Mesodermal cell (in vitro differentiated cells): Measurements from ENCODE around the gene ACBD4.

Source experiments
- H3K27ac ChIP-seq: 2 replicates; pipeline ENCODE4 v1.7.0; 2013; ENCODE audit warnings: mild to moderate bottlenecking, low read depth, low read length, moderate library complexity; ENCODE audit not compliant: severe bottlenecking
- H3K36me3 ChIP-seq: 2 replicates; pipeline ENCODE4 v1.7.1; 2013; ENCODE audit warnings: mild to moderate bottlenecking, low read length, moderate library complexity; ENCODE audit not compliant: control insufficient read depth, insufficient read depth
- H3K4me1 ChIP-seq: one replicate; pipeline ENCODE4 v1.7.1; 2013; ENCODE audit warnings: mild to moderate bottlenecking, low read length; ENCODE audit not compliant: insufficient read depth, control insufficient read depth, poor library complexity, severe bottlenecking
- H3K4me3 ChIP-seq: 2 replicates; pipeline ENCODE4 v1.7.0; 2013; ENCODE audit warnings: low read length, control low read depth, mild to moderate bottlenecking; ENCODE audit not compliant: insufficient read depth, poor library complexity, severe bottlenecking; ENCODE audit errors: extremely low read depth
- H3K9me3 ChIP-seq: 2 replicates; pipeline ENCODE4 v1.7.1; 2013; ENCODE audit warnings: mild to moderate bottlenecking, low read length, moderate library complexity; ENCODE audit not compliant: control insufficient read depth
- WGBS, 2 experiments: methylation state at CpG; one replicate each; pipeline ENCODE4 v1.1.5; 2013; ENCODE audit warnings: missing lambda C conversion rate in 2 of 2; ENCODE audit not compliant: insufficient coverage in 2 of 2; 5-methylcytosine and 5-hydroxymethylcytosine counted together

Gene ACBD4

DNA sequence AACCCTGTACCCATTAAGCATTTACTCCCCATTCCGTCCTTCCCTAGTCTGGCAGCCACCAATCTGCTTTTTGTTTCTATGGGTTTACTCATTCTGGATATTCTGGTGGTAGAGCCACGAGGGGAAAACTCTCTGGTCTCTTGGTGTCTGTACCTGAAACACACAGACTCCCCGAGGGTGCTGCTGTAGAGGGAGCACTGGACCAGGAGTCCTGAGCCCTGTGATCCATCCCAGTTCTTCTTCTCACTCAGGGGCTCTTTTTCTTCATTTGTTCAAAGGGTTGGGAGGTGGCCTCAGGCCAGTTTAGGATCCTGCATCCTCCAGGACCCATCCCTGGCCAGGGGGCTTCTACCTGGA is 40.2 kb downstream of the ACBD4 start:
- no peaks in the 10 kb centered on the region for H3K36me3 ChIP-seq

DNA sequence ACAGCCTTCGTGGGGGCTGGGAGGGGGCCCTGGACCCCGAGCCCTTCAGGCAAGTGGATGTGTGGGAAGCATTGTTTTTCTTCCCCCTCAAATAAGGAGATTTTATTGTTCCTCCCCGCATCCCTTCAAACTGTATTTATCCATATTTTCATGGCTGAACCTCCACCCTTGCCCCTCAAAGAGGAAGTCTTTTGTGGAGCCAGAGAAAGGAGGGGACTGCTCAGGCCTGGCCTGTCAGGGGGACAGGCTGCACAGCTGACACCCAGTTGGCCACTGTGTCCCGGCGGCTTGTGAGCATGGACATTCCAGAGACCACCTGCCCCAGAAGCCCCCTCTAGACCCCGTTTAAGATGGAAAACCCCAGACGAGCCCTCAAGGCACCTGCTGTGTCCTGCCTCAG is 42.1 kb downstream of the ACBD4 start:
- 74 to 96% methylated on average over 2 to 4 of the region's 7 CpGs for WGBS, 2 experiments
- no peaks in the 10 kb centered on the region for H3K9me3 ChIP-seq
- no peak overlapping the region for H3K4me3 ChIP-seq
- no peak overlapping the region for H3K27ac ChIP-seq
- peaks cover 4% of the 10 kb centered on the region for H3K4me1 ChIP-seq
- no peaks in the 10 kb centered on the region for H3K36me3 ChIP-seq

More for the DNA sequence above, 40.2 kb downstream of the ACBD4 start:
- H3K4me3 ChIP-seq = no peak overlapping the region
- H3K9me3 ChIP-seq = no peaks in the 10 kb centered on the region
- 89 to 95% methylated on average over 2 to 3 of the region's 3 CpGs for whole genome bisulfite sequencing, 2 experiments
- peaks cover 21% of the 10 kb centered on the region for H3K4me1 ChIP-seq
- no peak overlapping the region for H3K27ac ChIP-seq

DNA sequence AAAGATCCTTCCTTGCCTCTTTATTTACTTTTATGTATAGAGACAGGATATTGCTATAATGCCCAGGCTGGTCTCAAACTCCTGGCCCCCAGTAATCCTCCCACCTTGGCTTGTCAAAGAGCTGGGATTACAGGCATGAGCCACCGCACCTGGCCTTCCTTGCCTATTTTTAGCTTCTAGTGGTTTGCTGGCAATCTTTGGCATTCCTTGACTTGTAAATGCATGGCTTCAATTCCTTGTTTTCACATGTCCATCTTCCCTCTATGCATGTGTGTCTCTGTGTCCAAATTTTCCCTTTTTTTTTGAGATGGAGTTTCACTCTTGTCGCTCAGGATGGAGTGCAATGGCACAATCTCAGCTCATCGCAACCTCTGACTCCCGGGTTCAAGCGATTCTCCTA is 48.7 kb downstream of the ACBD4 start:
- Histone ChIP-seq H3K9me3 (no peaks in the 10 kb centered on the region), H3K4me3 (no peak overlapping the region), H3K27ac (no peak overlapping the region), H3K36me3 (no peaks in the 10 kb centered on the region), H3K4me1 (no peaks in the 10 kb centered on the region)
- WGBS, 2 experiments = 90 to 95% methylated on average over 4 to 5 of the region's 5 CpGs

DNA sequence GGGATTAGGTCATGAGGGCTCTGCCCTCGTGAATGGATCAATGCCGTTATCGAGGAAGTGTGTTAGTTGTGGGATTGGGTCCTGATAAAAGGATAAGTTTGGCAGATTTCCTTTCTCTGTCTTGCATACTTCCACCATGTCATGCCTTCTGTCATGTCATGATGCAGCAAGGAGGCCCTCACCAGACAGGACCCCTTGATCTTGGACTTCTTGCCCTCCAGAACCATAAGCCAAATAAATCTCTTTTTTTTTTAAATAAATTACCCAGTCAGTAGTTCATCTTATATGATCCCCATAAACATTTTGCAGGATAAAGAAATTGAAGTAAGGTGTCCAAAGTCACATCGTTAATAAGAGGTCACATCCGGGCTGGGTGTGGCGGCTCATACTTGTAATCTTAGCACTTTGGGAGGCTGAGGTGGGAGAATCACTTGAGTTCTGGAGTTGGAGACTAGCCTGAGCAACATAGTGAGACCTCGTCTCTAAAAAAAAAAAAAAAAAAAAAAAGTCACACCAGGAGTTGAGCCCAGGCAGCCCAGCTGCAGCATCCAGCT is 51.4 kb downstream of the ACBD4 start:
- Histone ChIP-seq H3K36me3 (no peaks in the 10 kb centered on the region), H3K27ac (no peak overlapping the region), H3K4me3 (no peak overlapping the region), H3K4me1 (no peaks in the 10 kb centered on the region), H3K9me3 (no peaks in the 10 kb centered on the region)
- WGBS, 2 experiments = 92 to 98% methylated on average over 6 to 7 of the region's 7 CpGs

DNA sequence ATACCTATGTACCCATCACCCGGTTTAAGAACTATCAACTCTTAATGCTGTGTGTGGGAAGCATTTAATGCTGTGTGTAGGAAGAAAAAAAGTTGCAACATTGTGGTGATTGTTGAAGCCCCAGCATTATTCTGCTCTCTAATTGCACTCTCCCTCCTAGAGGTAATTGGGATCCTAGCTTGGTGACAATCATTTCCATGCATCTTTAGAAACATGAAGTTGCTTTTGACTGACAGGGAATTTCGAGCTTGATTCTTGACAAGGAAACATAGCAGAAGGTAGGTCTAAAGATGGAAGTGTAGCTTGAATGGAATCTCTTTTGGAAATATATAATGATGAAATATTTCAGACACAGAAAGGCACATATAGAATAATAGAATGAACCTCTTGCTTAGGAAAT is 53.5 kb downstream of the ACBD4 start:
- H3K4me3 ChIP-seq = no peak overlapping the region
- 100% methylated on average over 1 of the region's 2 CpGs; no CpG with 5 or more reads in 1 of the 2 experiments for WGBS, 2 experiments
- no peak overlapping the region for H3K27ac ChIP-seq
- no peaks in the 10 kb centered on the region for H3K9me3 ChIP-seq
- H3K36me3 ChIP-seq = no peaks in the 10 kb centered on the region
- H3K4me1 ChIP-seq = no peaks in the 10 kb centered on the region

DNA sequence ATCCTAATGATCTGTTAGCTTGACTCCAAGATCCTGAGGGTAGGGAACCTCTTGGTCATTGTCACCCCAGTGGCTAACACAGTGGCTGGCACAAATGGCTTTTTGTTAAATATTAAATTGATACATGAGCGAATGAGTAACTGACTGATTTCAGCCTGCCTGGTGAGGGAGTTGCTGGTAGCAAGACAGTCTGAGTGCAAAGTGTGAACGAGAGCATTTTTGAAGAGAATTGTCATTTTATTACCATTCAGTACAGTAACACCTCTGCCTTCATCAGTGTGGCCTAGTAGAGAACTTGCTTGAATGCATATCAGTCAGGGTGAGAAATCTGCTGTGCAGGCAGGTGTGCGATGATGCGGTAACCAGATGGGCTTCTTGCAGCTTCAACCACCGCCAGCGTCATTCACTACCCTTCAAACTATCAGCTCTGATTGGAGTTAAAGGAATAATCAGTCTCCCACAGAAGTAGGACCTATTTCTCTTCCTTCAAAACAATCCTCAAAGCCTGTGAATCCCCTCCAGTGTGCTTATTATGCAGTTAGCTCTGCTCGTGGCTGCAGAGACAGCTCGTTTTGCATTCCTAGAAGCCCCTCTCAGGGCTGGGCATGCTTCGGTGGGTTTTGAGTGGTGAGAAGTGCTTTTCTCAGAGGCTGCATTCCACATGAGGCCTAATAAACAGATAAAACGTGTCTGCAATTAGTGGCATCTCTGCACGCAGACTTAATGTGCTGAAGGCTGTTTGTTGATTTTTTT is 55.2 kb downstream of the ACBD4 start:
- 83 to 91% methylated on average over 7 to 8 of the region's 11 CpGs for WGBS, 2 experiments
- H3K4me1 ChIP-seq = no peaks in the 10 kb centered on the region
- no peaks in the 10 kb centered on the region for H3K9me3 ChIP-seq
- H3K27ac ChIP-seq = no peak overlapping the region
- no peaks in the 10 kb centered on the region for H3K36me3 ChIP-seq
- H3K4me3 ChIP-seq = no peak overlapping the region
